Breast epithelium (tissue), 4 donors: ENCODE results near the gene LMX1A. TPM values are rescaled to one million over a fixed set of nuclear protein-coding genes. Genes with fewer than 3 reads are reported as not detected.

Experiments used
- DNase-seq, 2 donors: peaks; one replicate each; pipeline ENCODE4 v3.0.0-alpha.2; 2019; ENCODE audit warnings: low spot score in 2 of 2
- H3K27ac ChIP-seq, 2 donors: fragments of 200-600 bp; sonication (generic) in 1 of 2; one replicate each; pipeline ENCODE4 v1.5.1; 2016 to 2019; ENCODE audit warnings: mild to moderate bottlenecking in 1 of 2
- H3K27me3 ChIP-seq, 2 donors: fragments of 200-600 bp; sonication (generic) in 1 of 2; one replicate each; pipeline versions ENCODE4 v1.5.1 to v1.6.0; 2017 to 2019; ENCODE audit warnings: control low read depth in 1 of 2, mild to moderate bottlenecking in 1 of 2
- H3K36me3 ChIP-seq: fragments of 200-600 bp; one replicate; pipeline ENCODE4 v1.5.1; 2019
- H3K4me1 ChIP-seq, 2 donors: fragments of 200-600 bp; sonication (generic); one replicate each; pipeline ENCODE4 v1.5.1; 2016 to 2019; ENCODE audit warnings: control low read depth in 1 of 2
- H3K4me3 ChIP-seq, 3 donors: fragments of 200-600 bp; sonication (generic); 1 replicate in 2 of 3; 2 replicates in 1 of 3; pipeline ENCODE4 v1.5.1; 2016 to 2019; ENCODE audit warnings: mild to moderate bottlenecking in 3 of 3, moderate library complexity in 2 of 3
- H3K9me3 ChIP-seq, 2 donors: fragments of 200-600 bp; sonication (generic) in 1 of 2; one replicate each; pipeline ENCODE4 v1.5.1; 2016 to 2019; ENCODE audit warnings: control low read depth in 1 of 2
- POLR2A ChIP-seq: fragments of 450-650 bp; IDR thresholded peaks from one replicate; pipeline ENCODE4 v1.6.1; 2016; ENCODE audit warnings: antibody characterized with exemption, mild to moderate bottlenecking, moderate library complexity
- POLR2AphosphoS5 ChIP-seq, 3 donors: sonication (generic); formaldehyde crosslinking; IDR thresholded peaks; one replicate each; pipeline ENCODE4 v1.6.1; 2017; ENCODE audit warnings: antibody characterized with exemption in 3 of 3
- intact Hi-C: fragments of 100-400 bp; cut with DNase I; formaldehyde crosslinking; loops from one replicate; pipeline ENCODE4 v1.15.1; 2023; ENCODE audit warnings: low total_unique reads
- total RNA-seq, 3 donors: library from RNA; depleted of rRNA; stranded (reverse); fragments of >200 nt; gene quantifications; one replicate each; pipeline ENCODE4 v1.1.0, GENCODE V29; 2016
- TF ChIP-seq, protein P1 (sequence below), 3 donors: fragments of 450-650 bp; IDR thresholded peaks; one replicate each; pipeline ENCODE4 v1.5.1; 2016 to 2017; ENCODE audit warnings: antibody characterized with exemption in 3 of 3, mild to moderate bottlenecking in 3 of 3, moderate library complexity in 3 of 3

Gene LMX1A
- total RNA-seq, 3 donors from 2014 or later, result 1.3 TPM; not detected in 2

DNA sequence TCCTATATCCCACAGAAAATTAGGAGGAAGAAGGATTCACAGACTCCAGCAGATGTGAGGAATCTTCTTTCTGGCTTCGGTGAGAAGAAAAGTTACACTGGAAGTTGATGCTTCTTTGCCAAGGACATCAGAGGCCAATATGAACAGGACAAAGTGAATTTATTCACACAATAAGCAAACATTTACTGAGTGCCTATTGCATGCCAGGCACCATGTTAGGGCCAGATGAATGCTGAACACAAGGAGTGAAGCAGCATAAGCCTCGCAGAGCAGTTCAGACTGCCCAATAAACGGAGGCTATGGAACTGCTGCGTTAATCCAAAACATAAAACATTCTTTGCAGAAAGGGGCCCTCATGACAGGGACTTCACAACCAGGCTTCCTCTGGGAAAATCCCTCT lies 114.6 kb downstream of the LMX1A start:
- H3K27ac ChIP-seq, result no peak overlapping the region

DNA sequence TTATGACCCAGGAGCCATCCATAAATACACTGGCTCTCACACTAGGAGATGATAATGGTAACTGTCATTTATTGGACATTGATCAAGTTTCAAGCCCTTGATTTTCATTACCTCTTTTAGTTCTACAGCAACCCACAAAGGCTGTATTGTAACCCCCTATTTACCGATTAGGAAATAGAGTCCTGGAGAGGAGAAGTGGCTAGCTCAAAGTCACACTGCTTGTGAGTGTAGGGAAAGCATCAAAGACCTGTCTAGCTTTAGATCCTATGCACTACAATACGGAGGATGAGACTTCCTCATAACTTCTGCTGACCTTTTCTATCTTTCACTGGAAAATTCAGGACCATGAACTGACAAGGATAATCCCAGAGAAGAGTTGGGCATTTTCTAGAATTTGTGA lies 115.2 kb downstream of the LMX1A start:
- H3K4me1 ChIP-seq, result no peaks in the 10 kb centered on the region
- no peaks in the 10 kb centered on the region for H3K36me3 ChIP-seq
- no peak overlapping the region for H3K27ac ChIP-seq
- intact Hi-C loops, result no loop called here
- no peak overlapping the region for H3K4me3 ChIP-seq
- H3K27me3 ChIP-seq, result peaks cover 0 to 7% of the 10 kb centered on the region in 2 donors
- no peaks in the 10 kb centered on the region for H3K9me3 ChIP-seq
- DNase-seq, result no peak
- no peak for TF ChIP-seq POLR2AphosphoS5 (IDR thresholded peaks at IDR 0.05)
- TF ChIP-seq, protein P1, sequence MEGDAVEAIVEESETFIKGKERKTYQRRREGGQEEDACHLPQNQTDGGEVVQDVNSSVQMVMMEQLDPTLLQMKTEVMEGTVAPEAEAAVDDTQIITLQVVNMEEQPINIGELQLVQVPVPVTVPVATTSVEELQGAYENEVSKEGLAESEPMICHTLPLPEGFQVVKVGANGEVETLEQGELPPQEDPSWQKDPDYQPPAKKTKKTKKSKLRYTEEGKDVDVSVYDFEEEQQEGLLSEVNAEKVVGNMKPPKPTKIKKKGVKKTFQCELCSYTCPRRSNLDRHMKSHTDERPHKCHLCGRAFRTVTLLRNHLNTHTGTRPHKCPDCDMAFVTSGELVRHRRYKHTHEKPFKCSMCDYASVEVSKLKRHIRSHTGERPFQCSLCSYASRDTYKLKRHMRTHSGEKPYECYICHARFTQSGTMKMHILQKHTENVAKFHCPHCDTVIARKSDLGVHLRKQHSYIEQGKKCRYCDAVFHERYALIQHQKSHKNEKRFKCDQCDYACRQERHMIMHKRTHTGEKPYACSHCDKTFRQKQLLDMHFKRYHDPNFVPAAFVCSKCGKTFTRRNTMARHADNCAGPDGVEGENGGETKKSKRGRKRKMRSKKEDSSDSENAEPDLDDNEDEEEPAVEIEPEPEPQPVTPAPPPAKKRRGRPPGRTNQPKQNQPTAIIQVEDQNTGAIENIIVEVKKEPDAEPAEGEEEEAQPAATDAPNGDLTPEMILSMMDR (IDR thresholded peaks at IDR 0.05), result no peak
- TF ChIP-seq POLR2A, result no peak

More for the DNA sequence above, 114.6 kb downstream of the LMX1A start:
- no peak for DNase-seq
- no peaks in the 10 kb centered on the region for H3K9me3 ChIP-seq
- H3K4me3 ChIP-seq, result no peak overlapping the region
- no peaks in the 10 kb centered on the region for H3K4me1 ChIP-seq
- TF ChIP-seq POLR2A (no peak), POLR2AphosphoS5 (IDR thresholded peaks at IDR 0.05) (no peak)
- TF ChIP-seq, protein P1 (IDR thresholded peaks at IDR 0.05), result no peak
- no peaks in the 10 kb centered on the region for H3K36me3 ChIP-seq
- intact Hi-C loops, result no loop called here
- H3K27me3 ChIP-seq, result peaks cover 0 to 2% of the 10 kb centered on the region in 2 donors

DNA sequence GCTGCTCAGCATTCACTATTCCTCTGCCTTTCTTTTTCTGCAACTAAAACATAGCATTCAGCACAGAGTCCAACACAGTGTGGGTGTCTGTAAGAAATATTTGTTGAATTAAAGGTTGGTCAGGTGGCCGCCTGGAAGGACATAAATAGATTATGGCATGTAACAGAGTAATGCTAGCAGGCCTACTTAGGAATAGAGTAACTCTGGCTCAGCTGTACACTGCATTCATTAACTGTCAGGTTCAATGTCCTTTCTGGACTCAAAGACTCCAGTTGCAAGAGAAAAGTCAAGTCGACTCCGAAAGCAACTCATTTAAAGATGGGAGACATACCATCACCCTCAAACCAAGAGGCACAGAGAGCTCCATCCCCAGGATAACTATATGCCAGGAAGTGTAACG lies 116.0 kb downstream of the LMX1A start:
- Histone ChIP-seq H3K9me3 (no peaks in the 10 kb centered on the region), H3K36me3 (no peaks in the 10 kb centered on the region), H3K4me1 (no peaks in the 10 kb centered on the region), H3K27me3 (peaks cover 0 to 14% of the 10 kb centered on the region in 2 donors), H3K4me3 (no peak overlapping the region), H3K27ac (no peak overlapping the region)
- intact Hi-C loops, result no loop called here
- no peak for DNase-seq
- TF ChIP-seq, protein P1 (IDR thresholded peaks at IDR 0.05), result no peak
- TF ChIP-seq POLR2AphosphoS5 (IDR thresholded peaks at IDR 0.05) (no peak), POLR2A (no peak)

DNA sequence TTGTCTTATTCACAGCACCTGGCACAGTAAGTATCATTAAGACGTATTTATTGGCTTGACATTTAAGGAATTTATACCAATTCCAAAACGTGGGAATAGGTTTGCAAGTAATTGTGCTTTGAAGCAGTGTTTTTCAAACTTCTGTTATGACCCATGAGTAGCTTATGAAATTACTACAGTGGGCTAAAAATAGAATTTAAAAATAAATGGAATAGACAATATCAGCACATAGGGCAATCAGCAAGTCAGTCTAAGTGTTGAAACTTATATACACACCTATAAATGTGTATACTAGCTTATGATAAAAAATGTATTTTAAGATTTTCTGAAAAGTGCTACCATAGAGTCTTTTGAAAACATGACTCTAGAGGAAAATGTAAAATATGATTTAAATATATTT lies 116.6 kb downstream of the LMX1A start:
- no peak for DNase-seq
- TF ChIP-seq POLR2A, result no peak
- TF ChIP-seq, protein P1 (IDR thresholded peaks at IDR 0.05), result no peak
- H3K27me3 ChIP-seq, result peaks cover 0 to 20% of the 10 kb centered on the region in 2 donors
- H3K9me3 ChIP-seq, result no peaks in the 10 kb centered on the region
- H3K36me3 ChIP-seq, result no peaks in the 10 kb centered on the region
- intact Hi-C loops, result no loop called here
- no peaks in the 10 kb centered on the region for H3K4me1 ChIP-seq
- H3K4me3 ChIP-seq, result no peak overlapping the region
- H3K27ac ChIP-seq, result no peak overlapping the region

DNA sequence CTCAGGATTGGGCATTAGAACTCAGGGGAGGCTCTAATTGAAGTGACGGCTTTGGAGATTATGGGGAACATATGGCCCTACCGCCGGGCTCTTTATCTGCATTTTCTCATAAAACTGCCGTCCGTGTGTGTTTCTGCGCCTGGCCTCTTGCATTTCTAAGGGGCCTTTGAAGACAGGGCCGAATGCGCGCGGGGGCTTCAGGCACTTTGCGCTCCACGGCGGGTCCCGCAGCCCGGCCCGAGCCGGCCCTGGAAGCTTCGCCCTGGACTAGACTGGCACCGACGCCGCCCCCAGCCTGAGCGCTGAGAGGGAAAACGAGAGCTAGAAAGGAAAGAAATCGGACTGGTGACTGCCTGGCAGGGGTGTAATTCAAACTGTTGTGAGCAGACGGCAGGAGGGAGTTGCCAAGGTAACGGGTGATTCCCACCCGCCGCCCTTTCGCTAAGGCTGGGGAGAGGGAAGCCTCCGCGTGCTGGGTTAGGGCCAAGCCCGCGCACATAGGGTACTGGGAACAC lies 120.7 kb downstream of the LMX1A start:
- Histone ChIP-seq H3K27me3 (peaks cover 0 to 40% of the 10 kb centered on the region in 2 donors), H3K4me3 (peak overlapping the region; percentile 44 to 64 (median 46)), H3K27ac (no peak overlapping the region), H3K36me3 (no peaks in the 10 kb centered on the region), H3K4me1 (no peaks in the 10 kb centered on the region), H3K9me3 (no peaks in the 10 kb centered on the region)
- no peak for DNase-seq
- TF ChIP-seq POLR2A (no peak), POLR2AphosphoS5 (IDR thresholded peaks at IDR 0.05) (no peak)
- TF ChIP-seq, protein P1 (IDR thresholded peaks at IDR 0.05), result no peak
- intact Hi-C loops, result no loop called here
